Large intestine (tissue), 3 donors: ENCODE measurements around the gene PPP4C. TPM values are rescaled to one million over a fixed set of nuclear protein-coding genes. Genes with fewer than 3 reads are reported as not detected.

ENCODE experiments used
- DNase-seq, 2 donors: peaks; one replicate each; pipeline versions ENCODE4 v3.0.0 to v3.0.0-alpha.2; 2013
- H3K27ac ChIP-seq: one replicate; pipeline ENCODE4 v1.5.1; 2013; ENCODE audit warnings: low read length
- H3K27me3 ChIP-seq: 2 replicates; pipeline ENCODE4 v1.6.1; 2013; ENCODE audit warnings: low read length; ENCODE audit not compliant: control insufficient read depth, insufficient read depth
- H3K36me3 ChIP-seq: 2 replicates; pipeline ENCODE4 v1.6.1; 2013; ENCODE audit warnings: low read length; ENCODE audit not compliant: control insufficient read depth, insufficient read depth
- H3K4me1 ChIP-seq: one replicate; pipeline ENCODE4 v1.6.1; 2013; ENCODE audit warnings: low read length; ENCODE audit not compliant: control insufficient read depth, insufficient read depth
- H3K4me3 ChIP-seq: one replicate; pipeline ENCODE4 v1.5.1; 2013; ENCODE audit warnings: low read length
- H3K9me3 ChIP-seq: one replicate; pipeline ENCODE4 v1.6.1; 2013; ENCODE audit warnings: mild to moderate bottlenecking, low read depth, low read length, moderate library complexity; ENCODE audit not compliant: control insufficient read depth
- WGBS: methylation state at CpG from one replicate; pipeline ENCODE4 v1.1.5; 2013; ENCODE audit warnings: low lambda C conversion rate; ENCODE audit not compliant: insufficient coverage; 5-methylcytosine and 5-hydroxymethylcytosine counted together
- polyA plus RNA-seq: library from polyadenylated mRNA; unstranded; fragments of 120-200 nt; gene quantifications from one replicate; pipeline ENCODE4 v1.2.1, GENCODE V29; 2013

The PPP4C gene
- polyA plus RNA-seq, 1 donor: 97.9 TPM

GRCh38 chr16:30096105-30096861, 20.5 kb downstream of the PPP4C start, which contains the start of gene YPEL3:
Gene YPEL3, minus strand, starts transcription at chr16:30096213. Its CDS starts 731 bp downstream, at chr16:30095482.
- Histone ChIP-seq H3K27me3 (no peaks in the 10 kb centered on the region), H3K27ac (peak within 1 kb of the TSS; percentile 71), H3K4me3 (peak within 1 kb of the TSS; percentile 70), H3K4me1 (peaks cover 21% of the 10 kb centered on the region), H3K36me3 (peaks cover 15% of the 10 kb centered on the region), H3K9me3 (peaks cover 14% of the 10 kb centered on the region)
- WGBS: no CpG with 5 or more reads among the region's 77 CpGs
- peak; percentile 93 to 95 for DNase-seq

GRCh38 chr16:30096862-30097563, 21.2 kb downstream of the PPP4C start:
- Histone ChIP-seq H3K36me3 (peaks cover 15% of the 10 kb centered on the region), H3K4me1 (peaks cover 17% of the 10 kb centered on the region), H3K27ac (peak overlapping the region; percentile 71), H3K9me3 (peaks cover 14% of the 10 kb centered on the region), H3K4me3 (peak overlapping the region; percentile 46), H3K27me3 (no peaks in the 10 kb centered on the region)
- WGBS: 100% methylated on average over 1 of the region's 18 CpGs
- DNase-seq: no peak

GRCh38 chr16:30104090-30104489, 28.3 kb downstream of the PPP4C start:
- no CpG with 5 or more reads among the region's 4 CpGs for WGBS
- Histone ChIP-seq H3K36me3 (peaks cover 41% of the 10 kb centered on the region), H3K4me1 (peaks cover 7% of the 10 kb centered on the region), H3K4me3 (no peak overlapping the region), H3K27me3 (no peaks in the 10 kb centered on the region), H3K9me3 (no peaks in the 10 kb centered on the region), H3K27ac (no peak overlapping the region)
- no peak for DNase-seq

- DNase-seq: peak in 1 of 2 donors; percentile 36
- no peak overlapping the region for H3K4me3 ChIP-seq
- H3K4me1 ChIP-seq: peaks cover 7% of the 10 kb centered on the region
- peaks cover 43% of the 10 kb centered on the region for H3K36me3 ChIP-seq
- H3K27me3 ChIP-seq: no peaks in the 10 kb centered on the region
- H3K27ac ChIP-seq: no peak overlapping the region
- WGBS: no CpG with 5 or more reads among the region's 6 CpGs
- H3K9me3 ChIP-seq: no peaks in the 10 kb centered on the region
These were observed 28.7 kb downstream of the PPP4C start for GRCh38 chr16:30104492-30104891.

GRCh38 chr16:30108059-30108850, 32.5 kb downstream of the PPP4C start:
- peaks cover 3% of the 10 kb centered on the region for H3K9me3 ChIP-seq
- H3K4me3 ChIP-seq: no peak overlapping the region
- WGBS: no CpG with 5 or more reads among the region's 15 CpGs
- peaks cover 79% of the 10 kb centered on the region for H3K36me3 ChIP-seq
- no peak overlapping the region for H3K27ac ChIP-seq
- DNase-seq: no peak
- peaks cover 10% of the 10 kb centered on the region for H3K4me1 ChIP-seq
- no peaks in the 10 kb centered on the region for H3K27me3 ChIP-seq

- WGBS: no CpG with 5 or more reads among the region's 7 CpGs
- H3K27me3 ChIP-seq: no peaks in the 10 kb centered on the region
- peaks cover 25% of the 10 kb centered on the region for H3K4me1 ChIP-seq
- H3K36me3 ChIP-seq: peaks cover 81% of the 10 kb centered on the region
- H3K9me3 ChIP-seq: peaks cover 3% of the 10 kb centered on the region
- no peak overlapping the region for H3K27ac ChIP-seq
- no peak overlapping the region for H3K4me3 ChIP-seq
- DNase-seq: no peak
These were observed 34.9 kb downstream of the PPP4C start for GRCh38 chr16:30110661-30111060.

- Histone ChIP-seq H3K27ac (peak overlapping the region; percentile 45), H3K9me3 (peaks cover 3% of the 10 kb centered on the region), H3K36me3 (peaks cover 83% of the 10 kb centered on the region), H3K4me3 (no peak overlapping the region), H3K27me3 (no peaks in the 10 kb centered on the region), H3K4me1 (peaks cover 42% of the 10 kb centered on the region)
- WGBS: no CpG with 5 or more reads among the region's 29 CpGs
- DNase-seq: peak in 1 of 2 donors; percentile 55
These were observed 36.6 kb downstream of the PPP4C start for GRCh38 chr16:30112197-30113030.

- DNase-seq: peak in 1 of 2 donors; percentile 59
- Histone ChIP-seq H3K4me1 (peaks cover 45% of the 10 kb centered on the region), H3K4me3 (no peak within 1 kb of the TSS), H3K27me3 (no peaks in the 10 kb centered on the region), H3K36me3 (peaks cover 84% of the 10 kb centered on the region), H3K9me3 (peaks cover 3% of the 10 kb centered on the region), H3K27ac (peak within 1 kb of the TSS; percentile 45)
- no CpG with 5 or more reads among the region's 20 CpGs for WGBS
These were observed 37.4 kb downstream of the PPP4C start, which contains the start of gene GDPD3 for GRCh38 chr16:30113031-30113710. Gene GDPD3, minus strand, starts transcription at chr16:30113537. Its CDS starts 59 bp downstream, at chr16:30113478.

- peak overlapping the region; percentile 45 for H3K27ac ChIP-seq
- no peak for DNase-seq
- H3K27me3 ChIP-seq: no peaks in the 10 kb centered on the region
- no CpG with 5 or more reads among the region's 20 CpGs for WGBS
- H3K36me3 ChIP-seq: peaks cover 86% of the 10 kb centered on the region
- peaks cover 51% of the 10 kb centered on the region for H3K4me1 ChIP-seq
- peaks cover 3% of the 10 kb centered on the region for H3K9me3 ChIP-seq
- H3K4me3 ChIP-seq: no peak overlapping the region
These were observed 38.0 kb downstream of the PPP4C start for GRCh38 chr16:30113711-30114333.
